ENCODE results near the gene CYTH4. TPM values are rescaled to one million over a fixed set of nuclear protein-coding genes. Genes with fewer than 3 reads are reported as not detected.

The CYTH4 gene
- polyA plus RNA-seq, 2 of the 4 experiments (the other 2 are of a cell fraction) = 0.05 to 0.10 TPM

DNA sequence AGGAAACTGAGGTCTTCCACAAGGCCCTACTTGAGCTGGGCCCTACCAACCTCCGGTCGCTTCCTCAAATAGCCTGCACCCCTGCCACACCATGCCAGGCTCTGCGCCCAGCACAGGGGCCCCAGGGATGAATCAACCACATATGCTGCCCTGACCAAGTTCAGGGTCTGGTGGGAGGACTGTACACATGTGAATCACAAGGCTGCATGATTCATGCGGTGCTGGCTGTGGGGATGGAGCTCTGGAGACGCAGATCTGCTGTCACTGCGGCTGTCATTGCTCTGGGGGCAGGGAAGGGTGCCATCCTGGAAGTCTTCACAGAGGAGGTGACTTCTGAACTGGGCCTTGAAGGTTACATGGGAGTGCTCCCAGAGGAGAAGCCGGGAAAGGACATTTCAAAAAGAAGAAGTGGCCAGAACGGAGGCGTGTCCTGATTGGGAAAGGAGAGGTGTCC is 21.5 kb downstream of the CYTH4 start (continued):
- TF ChIP-seq, protein P1, sequence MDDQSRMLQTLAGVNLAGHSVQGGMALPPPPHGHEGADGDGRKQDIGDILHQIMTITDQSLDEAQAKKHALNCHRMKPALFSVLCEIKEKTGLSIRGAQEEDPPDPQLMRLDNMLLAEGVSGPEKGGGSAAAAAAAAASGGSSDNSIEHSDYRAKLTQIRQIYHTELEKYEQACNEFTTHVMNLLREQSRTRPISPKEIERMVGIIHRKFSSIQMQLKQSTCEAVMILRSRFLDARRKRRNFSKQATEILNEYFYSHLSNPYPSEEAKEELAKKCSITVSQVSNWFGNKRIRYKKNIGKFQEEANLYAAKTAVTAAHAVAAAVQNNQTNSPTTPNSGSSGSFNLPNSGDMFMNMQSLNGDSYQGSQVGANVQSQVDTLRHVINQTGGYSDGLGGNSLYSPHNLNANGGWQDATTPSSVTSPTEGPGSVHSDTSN (IDR thresholded peaks at IDR 0.05) = peak; percentile 47; the same call in 1 of the 2 replicates

DNA sequence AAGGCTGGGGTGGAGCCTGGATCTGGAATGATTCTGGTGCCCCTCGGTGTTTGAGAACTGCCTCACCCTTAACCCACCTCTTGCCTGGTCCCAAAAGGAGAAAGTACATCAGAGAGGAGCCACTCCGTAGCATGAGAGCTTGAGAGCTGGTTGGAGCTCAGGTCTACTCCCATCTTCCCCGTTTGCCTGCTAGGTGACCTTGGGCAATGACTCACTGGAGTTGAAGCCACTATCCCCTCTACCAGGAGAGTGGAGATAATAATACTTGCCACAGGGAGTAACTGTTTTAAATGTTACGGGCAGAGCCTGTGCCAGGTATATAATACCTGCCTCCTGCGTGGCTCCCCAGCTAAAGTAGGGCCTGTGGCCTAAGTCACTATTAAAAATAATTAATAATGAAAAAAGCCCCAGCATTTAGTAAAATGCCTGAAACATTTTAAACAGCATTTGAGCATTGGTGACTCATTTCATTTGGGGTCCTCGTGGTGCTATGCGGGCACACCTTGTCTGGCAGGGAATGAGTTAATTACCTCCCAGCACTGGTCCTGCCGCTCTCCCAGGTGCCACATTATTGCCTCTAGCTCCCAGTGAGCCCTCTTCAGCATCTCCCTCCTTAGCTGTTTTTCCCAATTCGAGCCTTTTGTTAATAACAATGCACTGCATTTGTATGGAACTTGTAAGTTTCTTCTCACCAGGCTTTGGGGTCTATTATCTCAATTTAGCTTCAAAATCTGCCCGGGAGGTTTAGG is 22.5 kb downstream of the CYTH4 start:
- Histone ChIP-seq H3K4me1 (peaks cover 60% of the 10 kb centered on the region), H3K4me2 (peak overlapping the region; percentile 65), H3K4me3 (no peak overlapping the region), H3K9me3 (no peaks in the 10 kb centered on the region), H3K27ac (peak overlapping the region; percentile 79 to 93)
- FAIRE-seq = no peak
- POLR2A ChIA-PET = no interaction called here
- DNase-seq (ENCODE audit: low read depth in 1 of 2, low spot score in 1 of 2) = no peak
- CTCF ChIA-PET = interaction anchor here (0.6 to 3.2 kb wide), 9 partner anchors 9 to 154 kb away, joined by 3 to 13 read pairs (median 5); no protein-coding TSS in a partner anchor
- ATAC-seq = peak in 1 of 2 experiments; percentile 10; a peak in 1 of 6 replicates
- TF ChIP-seq ESRRA (IDR thresholded peaks at IDR 0.05; ENCODE audit: borderline replicate concordance, low read length) (peak; percentile 37; the same call in 1 of the 2 replicates), FOSL2 (IDR thresholded peaks at IDR 0.05) (no peak), FOSL2 (CRISPR knock-in tag; IDR thresholded peaks at IDR 0.05) (0 out of 2 replicates have a peak, but pooled peaks have one; percentile 14), EP300 (IDR thresholded peaks at IDR 0.05) (no peak), EHF (CRISPR knock-in tag; IDR thresholded peaks at IDR 0.05) (no peak)
- TF ChIP-seq, protein P2, sequence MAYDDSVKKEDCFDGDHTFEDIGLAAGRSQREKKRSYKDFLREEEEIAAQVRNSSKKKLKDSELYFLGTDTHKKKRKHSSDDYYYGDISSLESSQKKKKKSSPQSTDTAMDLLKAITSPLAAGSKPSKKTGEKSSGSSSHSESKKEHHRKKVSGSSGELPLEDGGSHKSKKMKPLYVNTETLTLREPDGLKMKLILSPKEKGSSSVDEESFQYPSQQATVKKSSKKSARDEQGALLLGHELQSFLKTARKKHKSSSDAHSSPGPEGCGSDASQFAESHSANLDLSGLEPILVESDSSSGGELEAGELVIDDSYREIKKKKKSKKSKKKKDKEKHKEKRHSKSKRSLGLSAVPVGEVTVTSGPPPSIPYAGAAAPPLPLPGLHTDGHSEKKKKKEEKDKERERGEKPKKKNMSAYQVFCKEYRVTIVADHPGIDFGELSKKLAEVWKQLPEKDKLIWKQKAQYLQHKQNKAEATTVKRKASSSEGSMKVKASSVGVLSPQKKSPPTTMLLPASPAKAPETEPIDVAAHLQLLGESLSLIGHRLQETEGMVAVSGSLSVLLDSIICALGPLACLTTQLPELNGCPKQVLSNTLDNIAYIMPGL (CRISPR knock-in tag; IDR thresholded peaks at IDR 0.05; ENCODE audit: borderline replicate concordance) = no peak
- 50% methylated on average over 10 of the region's 10 CpGs for WGBS (ENCODE audit: missing lambda C conversion rate)

DNA sequence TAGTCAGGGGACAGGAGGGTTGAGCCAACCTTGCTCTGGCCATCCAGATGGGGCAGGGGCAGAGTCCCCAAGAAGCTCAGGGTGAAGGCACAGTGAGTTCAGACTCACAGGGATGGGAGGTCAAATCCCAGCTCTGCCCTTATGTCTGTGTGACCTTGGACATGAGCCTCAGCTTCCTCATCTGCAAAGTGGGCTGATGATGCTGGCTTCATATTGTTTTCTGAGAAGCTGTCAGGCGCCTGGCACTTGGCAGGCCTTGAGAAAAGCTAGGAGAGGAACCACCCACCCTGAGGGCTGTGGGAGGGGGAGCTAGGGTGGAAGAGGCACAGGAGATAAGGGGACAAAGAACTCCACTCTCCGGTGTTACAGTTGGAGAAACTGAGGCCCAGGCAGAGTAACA is 23.6 kb downstream of the CYTH4 start:
- TF ChIP-seq EP300 (IDR thresholded peaks at IDR 0.05) (no peak), HOXA7 (CRISPR knock-in tag; IDR thresholded peaks at IDR 0.05) (no peak), CHD2 (IDR thresholded peaks at IDR 0.05; ENCODE audit: low read length, partially characterized antibody) (no peak), BHLHE40 (IDR thresholded peaks at IDR 0.05; ENCODE audit: low read depth, low read length) (no peak), JUN (IDR thresholded peaks at IDR 0.05) (no peak)
- TF ChIP-seq, protein P3, sequence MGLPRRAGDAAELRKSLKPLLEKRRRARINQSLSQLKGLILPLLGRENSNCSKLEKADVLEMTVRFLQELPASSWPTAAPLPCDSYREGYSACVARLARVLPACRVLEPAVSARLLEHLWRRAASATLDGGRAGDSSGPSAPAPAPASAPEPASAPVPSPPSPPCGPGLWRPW (IDR thresholded peaks at IDR 0.05) = no peak
- WGBS (ENCODE audit: missing lambda C conversion rate) = 100% methylated on average over 1 of the region's 2 CpGs
- Histone ChIP-seq H3K4me3 (no peak overlapping the region), H3K4me2 (peak overlapping the region; percentile 74; the same call in 2 of the 3 replicates), H3K9me3 (no peaks in the 10 kb centered on the region), H3K27ac (peak overlapping the region; percentile 79 to 93), H3K4me1 (peaks cover 64% of the 10 kb centered on the region)
- ATAC-seq = no peak
- ChIA-PET POLR2A (no interaction called here), CTCF (interaction anchor here (0.6 to 3.2 kb wide), 5 partner anchors 34 to 287 kb away, joined by 3 to 13 read pairs (median 3); no protein-coding TSS in a partner anchor)
- FAIRE-seq = no peak
- DNase-seq (ENCODE audit: low read depth in 1 of 2, low spot score in 1 of 2) = no peak

DNA sequence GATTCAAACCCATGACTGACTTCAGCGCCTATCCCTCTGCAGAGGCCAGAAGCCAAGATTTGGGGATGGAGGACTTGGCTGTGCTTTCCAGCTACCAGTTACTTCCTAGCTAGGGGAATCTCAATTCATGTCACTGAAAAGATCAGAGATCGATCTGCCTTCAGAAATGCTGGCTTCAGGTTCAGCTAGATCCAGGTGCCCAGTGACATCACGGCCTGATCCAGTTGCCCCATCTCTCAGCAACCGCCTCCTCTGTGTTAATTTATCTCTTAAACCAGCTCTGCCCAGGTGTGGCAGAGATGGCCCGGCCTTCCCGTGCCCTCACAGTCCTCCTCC is 24.2 kb downstream of the CYTH4 start:
- no peak for DNase-seq (ENCODE audit: low read depth in 1 of 2, low spot score in 1 of 2)
- CTCF ChIA-PET = interaction anchor here (0.9 kb wide), 2 partner anchors 46 to 286 kb away, joined by 3 read pairs; no protein-coding TSS in a partner anchor

More for the DNA sequence above, 24.2 kb downstream of the CYTH4 start:
- WGBS (ENCODE audit: missing lambda C conversion rate) = 52% methylated on average over 4 of the region's 6 CpGs
- peak overlapping the region; percentile 79 to 93 for H3K27ac ChIP-seq
- peaks cover 64% of the 10 kb centered on the region for H3K4me1 ChIP-seq
- H3K4me3 ChIP-seq = no peak overlapping the region
- no peaks in the 10 kb centered on the region for H3K9me3 ChIP-seq
- POLR2A ChIA-PET = no interaction called here
- FAIRE-seq (no peak), ATAC-seq (no peak)
- TF ChIP-seq MAZ (IDR thresholded peaks at IDR 0.05; ENCODE audit: borderline replicate concordance, low read depth, low read length) = no peak
- peak overlapping the region; percentile 74 for H3K4me2 ChIP-seq
